Left cardiac atrium (tissue), 4 donors: ENCODE measurements around the gene TDRD9. TPM values are rescaled to one million over a fixed set of nuclear protein-coding genes. Genes with fewer than 3 reads are reported as not detected.

Experiments
- ATAC-seq, 2 donors: fragments of 200-7000 bp; cut with Tn5 transposase; one replicate each; pipeline ENCODE4 v1.9.1; 2020; ENCODE audit warnings: mild to moderate bottlenecking in 2 of 2, moderate library complexity in 2 of 2
- DNase-seq: peaks from one replicate; pipeline ENCODE4 v3.0.0-alpha.2; 2020
- intact Hi-C, 2 donors: fragments of 100-400 bp; cut with DNase I; formaldehyde crosslinking; loops; one replicate each; pipeline versions ENCODE4 v1.14.1 to v1.15.1; 2022 to 2023
- total RNA-seq, 2 donors: library from RNA; stranded (reverse); fragmentation: NEBNext Ultra II Directional; extraction: Animal tissue kit (Norgen Biotek cat#: 25700); gene quantifications; one replicate each; pipeline ENCODE4 v1.2.1, GENCODE V29; 2021
- donor health status: DM: no; HTN: yes; CAD: no.
- donor health status: DM: no; HTN: yes; CAD: no; lungs with severe emphysema.
- donor health status: DM: yes; HTN: yes; CAD: no.
- donor health status: Dilated cardiomyopathy.

Gene TDRD9
- total RNA-seq, 2 donors from 2014 or later = 3.5 to 12.1 TPM

DNA sequence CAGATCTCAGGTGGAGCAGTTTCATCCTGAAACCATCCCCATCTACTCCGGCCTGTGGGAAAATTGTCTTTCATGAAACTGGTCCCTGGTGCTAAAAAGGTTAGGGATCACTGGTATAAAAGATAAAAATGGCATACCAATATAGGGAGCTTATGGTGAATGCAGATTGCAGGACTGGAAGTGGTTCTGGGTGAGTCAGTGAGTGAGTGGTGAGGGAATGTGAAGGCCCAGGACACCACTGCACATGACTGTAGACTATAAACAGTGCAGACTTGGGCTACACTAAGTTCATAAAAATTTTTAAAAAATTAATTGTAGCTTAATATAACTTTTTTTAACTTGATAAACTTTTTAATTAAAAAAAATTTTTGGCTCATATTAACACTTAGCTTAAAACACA is 81.0 kb downstream of the TDRD9 start:
- DNase-seq (no peak), ATAC-seq (no peak)
- intact Hi-C loops = no loop called here

DNA sequence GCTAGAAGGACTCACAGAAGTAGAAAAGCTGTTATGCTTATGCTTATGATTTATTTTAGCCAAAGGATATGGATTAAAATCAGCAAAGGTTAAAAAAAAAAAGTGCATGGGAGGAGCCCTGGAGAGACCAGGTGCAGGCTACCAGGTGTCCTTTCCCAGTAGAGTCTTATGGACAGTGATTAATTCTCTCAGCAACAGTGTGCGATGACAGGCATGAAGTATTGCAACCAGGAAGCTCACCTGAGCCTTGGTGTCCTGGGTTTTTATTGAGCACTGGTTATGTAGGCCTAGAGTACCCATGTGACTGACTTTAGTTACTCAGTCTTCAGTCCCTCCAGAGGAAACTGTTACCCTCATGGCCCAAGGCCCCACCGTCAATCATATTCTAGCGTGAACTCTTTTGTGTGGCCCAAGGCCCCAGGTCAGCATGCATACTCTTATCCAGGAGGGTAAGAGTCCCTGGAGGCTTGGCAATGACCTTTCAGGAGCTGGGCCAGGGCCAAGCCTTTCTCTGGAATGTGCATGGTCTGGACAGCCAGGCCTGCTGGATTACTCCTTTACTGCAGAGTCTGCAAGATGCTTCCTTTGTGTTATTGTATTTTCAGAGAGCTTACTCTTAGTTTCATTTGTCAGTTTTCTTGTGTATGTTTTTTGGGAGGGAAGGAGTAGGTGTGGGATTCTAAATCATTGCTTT is 83.7 kb downstream of the TDRD9 start:
- ATAC-seq (peak in 1 of 2 donors; percentile 33), DNase-seq (no peak)
- intact Hi-C loops = no loop called here

DNA sequence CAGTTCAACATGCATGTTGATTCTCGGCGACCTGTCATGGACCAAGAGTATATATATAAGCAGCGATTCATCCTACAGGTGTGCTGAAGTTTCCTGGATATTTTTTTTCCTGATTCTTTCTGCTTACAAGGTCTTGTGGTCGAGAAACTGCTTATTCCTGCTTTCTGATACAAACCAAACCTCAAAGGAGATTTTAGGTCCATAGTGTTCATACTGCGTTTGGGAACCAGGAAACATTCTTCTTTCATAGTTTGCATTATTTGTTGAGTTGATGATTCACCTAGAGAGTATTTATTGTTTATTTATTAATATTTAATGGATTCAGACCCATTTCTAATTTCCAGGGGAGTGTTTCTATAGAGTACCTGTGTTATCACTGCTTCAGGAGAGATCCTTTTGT is 86.5 kb downstream of the TDRD9 start:
- intact Hi-C loops = no loop called here
- ATAC-seq (no peak), DNase-seq (no peak)

DNA sequence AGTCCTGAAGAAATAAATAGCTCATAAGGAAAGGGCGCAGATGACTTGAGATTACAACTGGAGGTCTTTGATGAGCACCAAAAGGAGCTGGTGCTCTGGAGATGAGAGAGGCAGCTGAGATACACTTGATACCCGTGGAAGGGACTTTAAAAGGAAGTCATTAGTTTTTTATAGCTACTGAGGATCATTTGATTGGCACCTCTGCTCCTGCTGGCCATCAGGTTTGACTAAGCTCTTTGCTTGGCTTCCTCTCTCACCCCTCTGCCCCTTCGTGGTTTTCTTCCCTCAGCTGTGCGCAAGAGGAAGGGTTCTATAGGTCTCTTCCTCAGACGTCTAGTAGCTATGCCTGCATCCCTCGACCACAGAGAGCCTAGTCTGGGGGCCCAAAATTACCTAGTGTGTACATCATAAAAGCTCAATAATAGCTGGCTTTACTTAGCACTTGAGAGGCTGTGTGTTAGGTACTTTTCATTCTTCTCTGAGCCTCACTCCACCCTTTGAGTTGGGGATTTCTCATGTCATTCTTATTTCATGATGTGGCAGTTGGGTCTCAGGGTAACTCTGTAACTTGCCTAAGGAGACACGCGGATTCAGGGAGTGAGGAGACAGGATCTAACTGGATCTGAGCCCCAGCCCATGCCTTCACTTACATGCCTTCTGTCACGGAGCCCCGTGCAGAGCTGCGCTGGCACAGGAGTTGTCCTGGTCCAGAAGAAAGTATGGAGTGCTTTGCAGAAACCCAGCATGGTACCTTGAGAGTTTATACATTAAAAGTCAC is 88.8 kb downstream of the TDRD9 start:
- intact Hi-C loops = no loop called here
- ATAC-seq = no peak
- DNase-seq = no peak

- intact Hi-C loops = no loop called here
- DNase-seq (no peak), ATAC-seq (no peak)
Measured at GRCh38 chr14:104019029-104019428, 90.8 kb downstream of the TDRD9 start.

- intact Hi-C loops = no loop called here
- no peak for ATAC-seq
- DNase-seq = no peak
Measured at GRCh38 chr14:104019806-104020205, 91.5 kb downstream of the TDRD9 start.

GRCh38 chr14:104020471-104020870 is 92.2 kb downstream of the TDRD9 start:
- no peak for DNase-seq
- intact Hi-C loops = no loop called here
- no peak for ATAC-seq

DNA sequence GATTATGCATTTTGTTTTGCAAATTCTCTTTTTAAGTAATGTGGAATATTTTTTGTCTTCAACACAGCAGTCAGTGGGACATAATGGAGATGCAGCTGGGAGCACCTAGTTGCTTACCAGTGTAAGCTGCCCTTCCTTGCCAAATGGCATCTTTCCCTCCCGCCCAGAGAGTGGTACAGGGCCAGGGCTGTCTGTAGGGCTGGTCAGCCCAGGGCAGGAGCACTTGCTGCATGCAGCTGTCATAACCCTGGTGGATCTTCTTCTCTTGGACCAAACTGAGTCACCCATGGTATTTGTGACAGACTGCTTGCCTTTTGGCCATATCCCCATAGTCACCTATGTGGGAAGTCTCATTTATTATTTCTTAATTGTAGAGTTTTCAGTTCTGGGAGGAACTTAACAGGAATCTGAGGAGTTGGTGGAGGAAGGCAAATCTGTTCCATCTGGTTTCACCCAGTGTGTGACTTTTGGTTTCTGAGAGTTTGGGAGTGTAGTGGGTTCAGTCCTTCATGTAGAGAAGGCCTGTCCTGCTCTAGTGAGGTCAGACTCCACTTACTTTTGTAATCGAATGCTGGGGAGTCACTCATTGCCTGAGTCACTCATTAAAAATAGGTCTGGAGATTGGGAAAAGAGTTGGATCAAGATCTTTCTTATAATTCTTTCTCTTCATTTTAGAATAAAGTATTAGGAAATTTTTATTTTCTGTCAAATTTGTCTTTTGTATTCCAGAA is 95.2 kb downstream of the TDRD9 start:
- DNase-seq (no peak), ATAC-seq (peak in 1 of 2 donors; percentile 70)
- intact Hi-C loops = no loop called here

GRCh38 chr14:104025534-104025933 is 97.3 kb downstream of the TDRD9 start:
- DNase-seq = no peak
- intact Hi-C loops = no loop called here
- ATAC-seq = no peak

- ATAC-seq (no peak), DNase-seq (no peak)
- intact Hi-C loops = no loop called here
Measured at GRCh38 chr14:104026024-104026423, 97.8 kb downstream of the TDRD9 start.

DNA sequence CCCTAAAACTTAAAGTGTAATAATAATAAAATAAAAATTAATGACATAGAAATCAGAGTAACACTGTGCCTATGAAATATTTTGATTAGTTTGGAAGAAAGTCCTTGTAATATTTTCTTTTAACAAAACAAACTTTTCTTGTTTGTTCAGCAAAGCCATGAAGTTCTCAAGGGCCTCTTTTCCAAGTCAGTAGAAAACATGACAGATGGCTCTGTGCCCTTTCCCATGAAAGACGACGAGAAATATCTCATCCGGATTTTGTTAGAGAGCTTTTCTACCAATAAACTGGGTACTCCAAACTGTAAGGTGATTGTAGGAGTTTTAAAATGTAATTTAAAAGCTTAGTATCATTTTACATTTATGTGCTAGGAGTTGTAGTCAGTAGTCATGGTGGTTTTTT is 102.7 kb downstream of the TDRD9 start:
- intact Hi-C loops = no loop called here

DNA sequence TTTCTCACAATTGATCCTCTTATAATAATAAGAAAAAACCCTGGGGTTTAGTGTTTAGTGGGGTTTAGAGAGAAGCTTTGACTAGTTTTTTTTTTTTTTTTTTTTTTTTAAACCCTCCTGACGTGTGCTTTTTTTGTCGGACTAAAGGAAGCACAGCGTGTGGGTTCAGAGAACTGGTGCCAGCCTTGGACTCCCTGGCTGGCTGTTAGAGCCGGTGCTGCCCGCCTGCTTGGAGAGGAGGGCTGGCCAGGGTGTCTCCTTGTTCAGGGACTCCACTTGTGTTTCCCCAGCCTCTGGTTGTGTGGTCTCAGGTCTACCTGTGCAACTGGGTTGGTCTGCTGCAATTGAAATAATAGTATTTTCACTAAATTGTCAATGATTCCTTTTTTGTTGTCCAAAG is 103.1 kb downstream of the TDRD9 start:
- peak in 1 of 2 donors; percentile 41 for ATAC-seq
- DNase-seq = no peak
- intact Hi-C loops = no loop called here

More for the DNA sequence above, 102.7 kb downstream of the TDRD9 start:
- ATAC-seq (no peak), DNase-seq (no peak)

- DNase-seq (no peak), ATAC-seq (no peak)
- intact Hi-C loops = no loop called here
Measured at GRCh38 chr14:104034976-104035699, 106.9 kb downstream of the TDRD9 start.

DNA sequence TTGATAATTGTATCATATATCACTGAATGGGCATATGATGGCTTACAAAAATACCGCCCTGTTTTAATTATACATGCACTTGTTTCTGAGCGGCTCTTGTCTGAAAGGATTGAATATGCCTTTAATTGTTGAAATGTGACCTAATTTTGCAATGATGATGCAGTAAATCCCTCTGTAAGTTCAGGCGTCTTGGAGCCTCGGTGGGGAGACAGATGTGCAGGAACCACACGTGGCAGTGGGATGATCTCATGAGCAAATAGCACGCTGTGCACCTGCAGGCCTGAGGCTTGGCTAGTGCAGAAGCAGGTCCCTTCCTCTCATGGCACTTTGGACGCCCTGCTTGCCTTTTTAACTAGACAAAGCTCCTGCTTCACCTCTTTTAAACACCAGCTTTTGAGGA is 108.0 kb downstream of the TDRD9 start:
- DNase-seq = no peak
- intact Hi-C loops = no loop called here
- no peak for ATAC-seq

GRCh38 chr14:104037074-104037473 is 108.8 kb downstream of the TDRD9 start:
- ATAC-seq (no peak), DNase-seq (no peak)
- intact Hi-C loops = no loop called here

GRCh38 chr14:104037903-104038302 is 109.6 kb downstream of the TDRD9 start:
- no peak for DNase-seq
- peak; percentile 61 to 74 for ATAC-seq
- intact Hi-C loops = no loop called here

DNA sequence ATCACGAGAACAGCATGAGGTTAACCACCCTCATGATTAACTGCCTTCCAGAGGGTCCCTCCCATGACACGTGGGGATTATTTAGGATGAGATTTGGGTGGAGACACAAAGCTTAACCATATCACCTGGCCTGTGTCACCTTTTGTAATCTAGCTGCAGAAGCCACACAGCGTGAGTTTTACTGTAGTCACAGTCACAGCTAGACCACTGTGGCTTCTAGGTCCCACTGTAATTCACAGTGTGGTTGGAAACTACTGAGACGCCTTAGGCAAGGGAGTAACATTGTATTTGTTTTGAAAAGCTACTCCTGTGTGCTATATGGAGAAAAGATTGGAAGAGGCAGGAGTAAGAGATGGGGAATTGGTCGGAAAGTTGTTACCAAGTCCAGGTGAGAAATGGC is 111.0 kb downstream of the TDRD9 start:
- intact Hi-C loops = no loop called here

DNA sequence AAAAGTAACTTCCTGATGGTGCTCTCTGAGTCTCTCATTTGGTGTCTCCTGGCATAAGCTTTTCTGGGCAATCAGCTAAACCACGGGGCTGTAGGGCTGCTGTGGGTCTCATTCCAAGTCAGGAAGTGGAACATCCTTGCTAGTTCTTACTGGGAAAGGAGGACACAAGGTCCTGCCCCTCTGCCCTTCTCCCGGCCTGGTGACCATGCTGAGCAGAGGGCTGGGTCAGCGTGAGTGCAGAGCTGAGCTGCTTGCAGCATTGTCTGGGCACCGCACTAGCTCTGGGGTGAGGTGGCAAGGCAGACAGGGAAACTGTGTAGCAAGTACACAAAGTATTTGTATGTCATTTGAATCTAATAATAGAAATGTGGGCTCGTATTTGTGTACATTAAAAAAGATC is 112.3 kb downstream of the TDRD9 start:
- DNase-seq = no peak
- intact Hi-C loops = no loop called here
- ATAC-seq = no peak

More for the DNA sequence above, 111.0 kb downstream of the TDRD9 start:
- DNase-seq (no peak), ATAC-seq (no peak)

DNA sequence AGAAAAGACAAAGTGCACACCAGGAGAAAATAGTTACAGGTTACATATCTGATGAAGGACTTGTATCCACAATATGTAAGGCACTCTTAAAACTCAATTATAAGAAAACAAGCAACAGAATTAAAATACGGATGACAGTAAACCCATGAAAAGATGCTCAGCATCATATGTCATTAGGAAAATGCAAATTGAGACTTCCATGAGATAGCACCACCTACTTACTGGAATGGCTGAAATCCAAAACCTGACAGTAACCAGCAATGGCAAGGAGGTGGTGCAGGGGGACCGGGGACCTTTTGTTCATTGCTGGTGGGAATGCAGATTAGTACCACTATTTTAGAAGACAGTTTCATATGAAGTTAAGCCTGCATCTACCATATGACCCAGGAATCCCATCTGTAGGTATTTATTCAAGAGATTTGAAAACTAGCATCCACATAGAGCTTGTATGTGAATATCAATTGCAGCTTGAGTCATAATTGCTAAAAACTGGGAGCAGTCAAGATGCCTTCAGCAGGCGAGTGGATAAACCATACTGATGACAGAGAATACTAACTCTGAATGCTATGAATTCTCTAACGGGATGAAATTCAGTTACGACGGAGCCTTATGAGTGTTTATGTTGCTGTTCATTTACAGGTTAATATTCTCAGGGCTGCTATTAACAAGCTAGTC is 113.3 kb downstream of the TDRD9 start:
- intact Hi-C loops = no loop called here
- ATAC-seq (no peak), DNase-seq (no peak)
